ENCODE results near the gene HOXC6.

DNA sequence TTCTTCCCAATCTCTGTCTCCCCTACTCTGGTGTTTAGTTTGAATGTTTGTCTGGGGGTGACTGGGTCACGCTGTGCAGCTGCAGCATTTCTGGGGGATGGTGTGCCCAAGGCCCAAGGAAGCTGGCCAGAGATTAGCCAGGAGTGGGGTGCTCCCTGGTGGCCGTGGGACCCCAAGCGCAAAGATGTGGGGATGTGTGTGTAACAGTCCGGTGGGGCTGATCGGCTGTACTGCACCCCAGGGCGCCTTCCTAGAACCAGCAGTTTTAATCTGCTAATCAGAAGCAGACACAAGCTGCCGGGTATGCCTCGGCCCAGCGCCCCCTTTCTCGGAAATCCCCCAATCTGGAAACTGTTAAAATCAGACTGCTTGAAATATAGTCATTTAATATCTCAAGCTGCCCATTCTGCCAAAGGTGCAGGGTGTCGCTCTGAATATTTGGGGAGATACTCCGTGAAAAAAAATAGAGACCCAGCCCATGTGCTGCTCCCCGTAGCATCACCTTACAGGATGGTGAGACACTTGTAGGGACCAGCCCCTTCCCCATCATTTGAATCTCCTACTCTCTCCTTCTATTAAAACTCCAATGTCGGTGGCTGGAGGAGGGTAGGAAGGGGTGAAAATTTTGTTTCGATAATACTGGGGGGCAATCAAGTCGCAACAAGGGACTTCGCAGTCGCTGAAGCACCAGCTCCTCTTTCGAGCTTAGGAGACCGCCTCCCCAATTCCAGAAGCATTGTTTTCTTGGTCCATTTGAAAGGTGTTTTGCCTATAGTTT lies 24.0 kb upstream of the HOXC6 start:
- TF ChIP-seq, protein P1, sequence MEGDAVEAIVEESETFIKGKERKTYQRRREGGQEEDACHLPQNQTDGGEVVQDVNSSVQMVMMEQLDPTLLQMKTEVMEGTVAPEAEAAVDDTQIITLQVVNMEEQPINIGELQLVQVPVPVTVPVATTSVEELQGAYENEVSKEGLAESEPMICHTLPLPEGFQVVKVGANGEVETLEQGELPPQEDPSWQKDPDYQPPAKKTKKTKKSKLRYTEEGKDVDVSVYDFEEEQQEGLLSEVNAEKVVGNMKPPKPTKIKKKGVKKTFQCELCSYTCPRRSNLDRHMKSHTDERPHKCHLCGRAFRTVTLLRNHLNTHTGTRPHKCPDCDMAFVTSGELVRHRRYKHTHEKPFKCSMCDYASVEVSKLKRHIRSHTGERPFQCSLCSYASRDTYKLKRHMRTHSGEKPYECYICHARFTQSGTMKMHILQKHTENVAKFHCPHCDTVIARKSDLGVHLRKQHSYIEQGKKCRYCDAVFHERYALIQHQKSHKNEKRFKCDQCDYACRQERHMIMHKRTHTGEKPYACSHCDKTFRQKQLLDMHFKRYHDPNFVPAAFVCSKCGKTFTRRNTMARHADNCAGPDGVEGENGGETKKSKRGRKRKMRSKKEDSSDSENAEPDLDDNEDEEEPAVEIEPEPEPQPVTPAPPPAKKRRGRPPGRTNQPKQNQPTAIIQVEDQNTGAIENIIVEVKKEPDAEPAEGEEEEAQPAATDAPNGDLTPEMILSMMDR (IDR thresholded peaks at IDR 0.05) = no peak
- TF ChIP-seq POLR2A (IDR thresholded peaks at IDR 0.05) = no peak
- no peak for TF ChIP-seq EP300 (IDR thresholded peaks at IDR 0.05)

Data from stomach (tissue), 4 donors.